ENCODE measurements around the gene MAGI2.

DNA sequence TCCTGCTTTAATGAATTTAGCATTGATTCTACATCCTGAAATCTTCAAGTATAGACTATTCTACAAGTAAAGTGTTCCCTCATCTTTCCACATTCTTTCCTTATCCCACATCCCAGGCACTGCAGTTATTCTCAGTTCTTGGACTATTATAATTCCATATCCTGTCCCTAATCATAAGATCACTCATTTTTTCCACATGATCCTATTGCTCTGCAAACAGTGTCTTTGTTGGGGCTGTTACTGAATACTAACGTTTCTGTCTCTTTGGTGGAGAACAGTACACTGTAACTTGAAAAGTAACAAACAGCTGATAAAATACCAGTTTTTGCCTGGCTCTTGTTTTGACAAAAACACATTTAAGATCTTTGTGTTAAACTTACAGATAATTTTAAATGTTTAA, 769.9 kb downstream of the MAGI2 start:
- TF ChIP-seq TAF1 (IDR thresholded peaks at IDR 0.05; ENCODE audit: low read depth, low read length) (no peak), POLR2AphosphoS5 (IDR thresholded peaks at IDR 0.05; ENCODE audit: low read depth, low read length) (no peak), POLR2A (IDR thresholded peaks at IDR 0.05; ENCODE audit: low read depth, low read length) (no peak), SPI1 (IDR thresholded peaks at IDR 0.05; ENCODE audit: low read depth, low read length) (no peak), POU2F2 (IDR thresholded peaks at IDR 0.05; ENCODE audit: low read depth, low read length) (no peak)

Measured in GM12891 (cell line).